Stimulated activated CD8-positive, alpha-beta memory T cell treated with anti-CD3 and anti-CD28 coated beads, Interleukin-4, amount 100 ng/mL, for 24 hours (primary cell): ENCODE results near the gene GABRR1.
"Not testable (repeated sequence)": the region's sequence is repeated elsewhere in the genome, so short reads cannot be mapped to it uniquely, and the experiment has no call there.

Experiments
- DNase-seq: peaks from one replicate; pipeline ENCODE4 v3.0.0-alpha.2; 2020; ENCODE audit warnings: low read depth

The GABRR1 gene

DNA sequence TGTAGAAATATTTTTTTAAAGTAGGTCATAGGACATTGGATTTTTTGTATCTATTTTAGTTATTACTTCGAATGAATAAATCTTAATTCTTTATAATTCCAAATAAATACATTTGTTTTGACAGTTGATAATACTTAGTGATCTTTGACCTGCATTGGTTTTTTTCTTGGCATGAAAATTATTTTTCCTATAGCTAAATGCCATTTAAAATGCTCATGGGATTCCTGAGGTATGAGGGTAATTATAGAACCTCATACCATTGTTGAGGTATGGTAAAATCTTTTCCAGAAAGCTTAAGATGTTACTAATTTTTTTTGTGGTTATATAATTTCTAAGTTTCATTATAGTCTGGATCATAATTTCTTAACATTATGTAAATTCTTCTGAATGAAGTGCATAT is 63.0 kb downstream of the GABRR1 start:
- no peak for DNase-seq

DNA sequence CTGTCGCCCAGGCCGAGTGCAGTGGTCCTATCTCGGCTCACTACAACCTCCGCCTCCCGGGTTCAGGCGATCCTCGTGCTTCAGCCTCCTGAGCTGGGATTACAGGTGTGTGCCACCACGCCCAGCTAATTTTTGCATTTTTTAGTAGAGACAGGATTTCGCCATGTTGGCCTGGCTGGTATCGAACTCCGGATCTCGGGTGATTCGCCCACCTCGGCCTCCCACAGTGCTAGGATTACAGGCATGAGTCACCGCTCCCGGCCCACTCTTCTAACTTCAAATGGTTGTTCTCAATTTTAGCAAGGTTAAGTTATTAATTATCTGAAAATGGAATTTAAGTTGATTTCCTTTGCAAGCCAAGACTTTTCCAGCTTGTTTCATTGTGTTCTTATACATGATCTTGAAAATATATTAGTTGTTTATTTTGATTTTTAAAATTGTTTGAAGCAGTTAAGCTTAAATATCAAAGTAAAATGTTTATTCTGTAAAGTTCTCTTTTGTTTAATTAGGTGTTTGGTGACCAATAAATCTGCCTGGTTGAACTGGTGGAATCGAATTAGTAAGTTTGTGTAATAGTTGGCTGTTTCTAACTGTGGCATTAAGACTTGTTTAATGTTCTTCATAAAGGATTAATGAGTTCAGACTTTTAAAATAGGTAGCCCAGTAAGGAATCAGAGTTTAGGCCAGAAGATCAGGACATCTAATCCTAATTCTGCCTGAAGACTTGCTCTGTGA is 69.0 kb downstream of the GABRR1 start:
- peak; percentile 11 for DNase-seq

DNA sequence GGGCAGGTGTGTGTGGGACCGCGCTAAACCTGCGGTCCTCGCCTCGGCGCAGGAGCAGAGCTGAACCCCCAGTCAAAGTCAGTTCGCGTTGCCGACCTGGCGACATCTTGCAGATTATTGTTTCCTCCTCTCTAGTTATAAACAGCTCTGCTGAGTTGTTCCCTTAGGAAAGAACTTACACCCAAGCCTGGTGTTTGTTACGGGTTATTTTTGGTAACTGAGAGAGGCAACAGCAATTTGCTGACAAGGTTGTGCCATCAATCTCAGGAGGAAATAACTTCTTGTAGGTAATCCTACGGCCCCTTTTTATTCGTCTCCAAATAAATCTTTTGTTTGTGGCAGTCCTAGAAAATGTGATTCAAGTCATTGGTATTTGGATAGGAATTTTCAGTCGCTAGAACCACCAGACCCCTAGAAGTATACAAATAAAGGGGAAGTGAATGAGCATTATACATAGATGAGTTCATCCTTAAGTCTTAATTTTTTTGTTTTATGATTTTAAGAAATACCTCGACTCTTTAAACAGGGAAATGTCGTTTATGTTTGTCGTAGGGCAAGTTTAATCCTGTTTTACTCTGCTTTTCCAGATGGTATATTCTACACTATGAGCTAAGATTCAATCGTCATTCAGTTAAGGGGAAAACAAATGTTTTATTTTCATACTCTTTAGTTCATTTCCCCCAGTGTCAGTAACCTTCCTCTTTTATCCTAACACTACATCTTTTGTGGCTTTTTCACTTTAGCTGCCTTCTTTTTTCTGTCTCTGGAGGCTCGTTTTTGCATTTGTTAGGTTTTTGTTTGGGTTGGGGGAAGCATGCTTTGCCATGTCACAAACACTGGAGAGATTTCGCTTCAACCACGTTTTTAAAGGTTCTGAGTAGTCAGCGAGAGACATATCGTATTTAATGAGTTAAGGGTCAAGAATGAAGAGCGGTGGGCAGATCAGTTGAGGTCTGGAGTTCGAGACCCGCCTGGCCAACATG is 70.1 kb downstream of the GABRR1 start:
- DNase-seq: no peak

DNA sequence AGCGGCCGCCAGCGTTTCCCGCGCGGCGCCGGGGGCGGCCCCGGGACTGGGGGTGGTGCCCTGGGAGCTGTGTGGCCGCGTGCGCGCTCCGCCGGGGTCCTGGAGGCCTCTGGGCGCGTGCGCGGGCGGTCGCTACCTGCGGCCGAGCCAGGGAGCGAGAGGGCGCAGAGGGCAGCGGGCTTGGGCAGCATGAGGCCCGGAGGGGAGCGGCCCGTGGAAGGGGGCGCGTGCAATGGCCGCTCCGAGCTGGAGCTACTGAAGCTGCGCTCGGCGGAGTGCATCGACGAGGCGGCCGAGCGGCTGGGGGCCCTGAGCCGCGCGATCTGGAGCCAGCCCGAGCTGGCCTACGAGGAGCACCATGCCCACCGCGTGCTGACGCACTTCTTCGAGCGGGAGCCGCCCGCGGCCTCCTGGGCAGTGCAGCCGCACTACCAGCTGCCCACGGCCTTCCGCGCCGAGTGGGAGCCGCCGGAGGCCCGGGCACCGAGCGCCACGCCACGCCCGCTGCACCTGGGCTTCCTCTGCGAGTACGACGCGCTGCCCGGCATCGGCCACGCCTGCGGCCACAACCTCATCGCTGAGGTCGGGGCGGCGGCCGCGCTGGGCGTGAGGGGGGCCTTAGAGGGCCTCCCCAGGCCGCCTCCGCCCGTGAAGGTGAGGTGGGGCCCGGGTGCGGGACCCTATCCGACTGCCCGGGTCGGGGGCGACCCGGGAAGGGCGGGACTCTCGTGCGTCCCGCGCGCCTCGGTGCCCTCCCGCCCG is 71.0 kb downstream of the GABRR1 start, which contains the start of gene PM20D2:
Gene PM20D2 (plus strand): TSS at position 100 of the 762 bp plus-strand sequence. CDS start 90 bp downstream, at position 190.
- peak; percentile 58 for DNase-seq

DNA sequence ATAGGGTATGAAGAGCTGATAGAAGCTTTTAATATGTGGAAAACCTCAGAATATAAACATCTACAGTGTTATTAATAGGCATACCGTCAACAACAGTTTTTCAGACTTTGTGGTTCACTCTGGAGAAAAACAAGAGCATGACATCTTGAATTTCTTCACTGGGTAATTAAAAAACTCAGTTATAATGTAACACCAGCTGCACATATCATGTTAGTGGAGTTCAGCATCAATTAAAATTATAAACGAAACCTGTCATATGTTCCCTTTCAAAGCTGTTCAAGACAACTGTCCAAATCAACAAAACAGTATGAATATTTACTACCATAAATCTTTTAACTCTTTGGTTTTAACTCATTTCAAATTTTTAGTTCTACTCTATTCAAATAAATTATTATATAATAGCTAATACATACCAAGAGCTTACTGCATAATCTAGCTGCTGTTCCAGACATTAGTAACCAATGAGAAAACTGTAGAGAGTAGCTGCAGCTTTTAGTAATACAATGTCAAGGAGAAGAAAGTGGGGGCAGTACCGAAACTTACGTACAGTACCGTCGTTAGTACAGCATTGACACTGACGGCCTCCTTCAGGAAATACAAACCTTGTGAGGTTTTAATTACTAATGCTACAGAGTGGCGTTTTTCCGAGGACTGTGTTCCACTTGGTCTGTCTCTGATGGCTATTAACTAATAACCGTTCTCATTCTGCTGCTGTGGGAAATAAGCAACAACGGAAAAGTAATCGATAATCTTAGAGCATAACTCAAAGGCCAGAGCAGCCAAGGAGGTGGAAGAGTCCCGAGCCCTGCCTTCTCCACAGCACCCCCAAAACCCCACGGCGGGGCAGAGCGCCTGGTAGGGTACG is 71.8 kb downstream of the GABRR1 start:
- DNase-seq: peak; percentile 4

DNA sequence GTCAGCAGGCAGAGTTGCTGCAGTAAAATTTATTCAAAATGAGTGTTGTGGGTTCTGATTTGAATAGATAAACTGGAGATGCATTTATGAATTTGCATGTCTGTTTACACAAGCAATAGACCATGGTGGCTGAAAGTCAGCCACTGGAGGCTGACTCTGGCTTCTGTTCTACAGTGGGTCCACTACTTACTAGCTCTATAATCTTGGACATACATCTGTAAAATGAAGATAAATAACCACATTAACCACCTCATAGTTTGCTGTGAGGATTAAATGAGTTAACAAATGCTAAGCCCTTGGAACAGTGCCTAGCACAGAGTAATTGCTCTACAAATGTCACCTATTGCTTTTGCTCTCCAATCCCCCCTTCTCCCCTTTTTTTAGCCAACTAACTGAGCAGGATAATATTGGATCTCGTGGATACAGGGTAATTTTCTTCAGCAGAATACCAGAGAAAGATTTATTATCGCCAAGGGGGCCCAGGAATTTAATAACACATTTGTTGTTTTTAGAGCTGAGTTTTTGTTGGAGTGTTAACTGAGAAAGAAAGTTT is 72.7 kb downstream of the GABRR1 start:
- DNase-seq: no peak

DNA sequence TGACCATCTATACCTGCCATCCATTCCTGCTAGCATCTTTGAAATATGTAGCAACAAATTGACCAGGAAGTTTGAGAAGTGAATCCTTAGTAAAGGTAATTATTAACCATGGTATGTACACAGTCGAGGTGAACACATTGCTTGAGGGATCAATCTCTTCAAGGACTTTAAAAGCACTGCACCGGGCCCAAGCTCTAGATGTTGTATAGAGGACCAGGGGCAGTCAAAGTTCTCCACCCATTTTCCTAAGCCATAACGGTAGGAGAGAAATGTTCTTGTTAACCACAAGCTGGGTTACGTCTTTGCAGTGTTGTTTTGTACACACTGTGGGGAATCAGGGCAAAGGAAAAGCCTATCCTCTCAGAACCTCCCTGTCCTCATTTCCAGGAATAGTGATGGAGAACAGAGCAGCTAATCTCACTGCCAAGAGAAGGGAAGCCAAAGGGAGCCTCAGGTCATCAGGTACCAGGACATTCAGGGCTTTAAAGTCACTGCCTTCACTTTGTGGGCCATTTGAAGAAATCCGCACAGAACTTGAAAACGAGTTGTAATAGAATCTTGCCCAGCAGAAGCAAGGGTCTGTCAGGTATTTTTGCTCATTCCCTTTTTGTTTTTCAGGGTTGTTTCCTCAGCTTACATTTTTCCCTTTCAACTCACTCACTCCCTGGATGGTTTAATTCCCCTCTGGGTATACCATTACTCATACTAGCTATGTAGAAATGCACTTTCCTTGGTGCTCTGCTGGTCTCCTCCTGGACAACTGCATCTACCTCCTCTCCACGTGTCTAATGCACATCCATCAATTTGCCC is 76.6 kb downstream of the GABRR1 start:
- no peak for DNase-seq

DNA sequence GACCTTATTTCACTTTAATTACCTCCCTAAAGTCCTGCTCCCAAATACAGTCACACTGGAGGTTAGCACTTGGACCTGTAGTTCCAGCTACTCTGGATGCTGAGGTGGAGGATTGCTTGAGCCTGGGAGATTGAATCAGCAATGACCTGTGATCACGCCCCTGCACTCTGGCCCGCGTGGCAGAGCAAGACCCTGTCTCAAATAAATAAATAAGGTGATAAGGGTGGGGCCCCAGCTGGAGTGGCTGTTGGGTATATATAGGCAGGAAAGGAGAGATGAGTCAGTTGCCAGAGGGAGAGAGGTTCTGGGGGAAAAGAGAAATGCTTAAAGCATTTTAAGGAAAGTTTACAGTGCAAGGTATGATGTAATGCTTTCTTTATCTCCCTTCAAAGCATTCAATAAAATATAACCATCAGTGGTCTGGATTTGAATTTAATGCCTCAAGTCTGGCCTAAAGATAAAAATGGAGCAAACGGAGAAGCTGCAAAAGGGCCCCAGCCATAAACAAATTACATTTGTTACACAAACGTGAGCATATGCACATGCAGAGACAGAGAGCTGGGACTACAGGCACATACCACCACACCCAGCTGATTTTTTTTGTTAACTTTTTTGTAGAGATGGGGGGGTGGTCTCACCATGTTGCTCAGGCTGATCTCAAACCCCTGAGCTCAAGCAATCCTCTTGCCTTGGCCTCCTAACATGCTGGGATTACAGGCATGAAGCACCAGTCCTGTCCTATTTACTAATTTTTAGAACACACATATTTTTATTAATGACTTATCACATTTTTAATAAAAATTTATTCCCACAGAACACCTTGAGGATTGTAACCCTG is 77.4 kb downstream of the GABRR1 start:
- no peak for DNase-seq

DNA sequence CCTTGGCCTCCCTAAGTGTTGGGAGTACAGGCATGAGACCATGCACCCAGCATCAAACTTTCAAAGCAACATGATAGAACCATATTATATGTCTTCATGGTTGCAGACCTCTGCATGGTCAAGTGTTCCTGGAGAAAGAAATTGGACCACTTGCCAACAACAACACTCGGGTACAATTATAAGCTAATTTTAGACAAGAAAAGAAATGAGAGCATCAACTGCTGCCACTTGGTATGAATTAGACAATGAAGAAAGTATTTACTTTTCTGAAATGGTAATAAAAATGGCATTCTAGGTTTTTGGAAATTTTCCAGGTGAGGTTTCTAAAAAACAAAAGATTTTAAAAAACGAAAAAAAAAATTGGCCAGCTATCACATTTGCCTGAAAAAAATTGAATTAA is 79.0 kb downstream of the GABRR1 start:
- no peak for DNase-seq

DNA sequence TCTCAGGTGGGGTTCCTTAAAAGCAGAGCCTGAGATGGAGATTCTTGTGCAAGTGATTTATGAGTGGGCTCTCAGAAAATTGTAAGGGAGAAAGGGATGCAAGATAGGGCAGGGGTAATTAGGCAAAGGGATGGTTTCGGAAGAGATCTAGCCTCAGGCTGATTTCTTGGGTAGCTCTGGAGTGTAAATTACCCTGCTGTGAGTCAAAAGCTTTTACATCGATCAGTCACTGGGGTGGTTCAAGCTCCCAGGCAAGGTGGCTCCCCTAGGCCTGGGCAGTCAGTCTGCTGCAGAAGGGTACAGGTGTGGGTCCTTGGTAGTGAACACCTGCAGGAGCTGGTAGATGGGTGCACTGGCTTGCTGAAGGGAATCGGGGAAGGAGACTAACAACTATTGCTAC is 82.4 kb downstream of the GABRR1 start:
- no peak for DNase-seq

DNA sequence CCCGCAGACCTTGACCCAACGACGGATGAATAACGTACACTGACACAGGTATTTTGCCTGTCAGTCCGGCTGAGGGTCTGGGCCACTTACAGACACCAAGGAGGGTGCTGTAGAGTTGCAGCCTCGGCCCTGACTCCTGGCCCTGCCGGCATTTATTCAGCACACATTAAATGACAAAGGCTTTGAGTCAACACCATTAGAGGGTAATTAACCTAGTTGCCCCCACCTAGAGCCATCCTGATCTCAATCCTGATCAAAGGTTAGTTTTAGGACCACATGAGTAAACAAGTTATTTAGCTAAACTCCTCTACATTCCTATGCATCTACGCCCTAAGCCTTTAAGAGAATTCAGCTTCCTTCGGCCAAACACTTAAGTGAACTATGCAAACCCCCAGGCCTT is 83.2 kb downstream of the GABRR1 start:
- DNase-seq: no peak

DNA sequence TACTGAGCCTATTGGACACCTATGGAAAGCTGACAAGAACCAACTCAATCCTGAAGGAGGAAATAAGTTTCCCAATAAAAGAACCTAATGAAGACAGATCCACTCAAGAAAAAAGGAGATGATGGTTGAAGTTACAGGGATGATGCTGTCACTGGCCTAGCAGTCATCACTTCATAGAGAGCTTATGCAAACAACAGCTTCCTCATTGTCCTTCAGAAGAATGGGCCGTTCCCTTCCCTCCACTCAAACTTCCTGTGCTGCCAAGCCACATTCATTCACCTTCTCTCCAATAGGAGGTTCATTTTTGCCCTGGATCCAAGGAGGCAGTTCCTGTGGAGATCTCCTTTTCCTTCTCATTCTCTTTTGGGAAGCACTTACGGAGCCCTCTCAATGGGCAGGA is 85.1 kb downstream of the GABRR1 start:
- DNase-seq: no peak

DNA sequence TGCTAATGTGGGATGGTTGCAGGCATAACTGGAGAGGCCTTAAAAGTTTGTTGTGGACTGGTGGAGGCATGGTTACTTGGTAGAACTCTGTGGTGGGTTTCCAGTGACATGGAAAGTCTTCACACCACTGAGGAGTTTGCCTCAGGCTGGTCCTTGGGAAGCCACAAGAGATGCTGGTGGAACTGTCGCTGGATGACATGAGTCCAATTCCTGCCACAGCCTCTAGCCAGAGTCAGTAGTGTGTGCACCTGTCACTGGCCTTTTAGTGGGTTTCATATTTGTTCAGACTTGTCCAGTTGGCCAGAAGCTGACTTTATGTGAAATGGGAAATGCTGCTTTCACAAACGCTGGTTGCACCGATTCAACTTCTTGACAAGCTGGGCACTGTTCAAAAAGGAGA is 85.6 kb downstream of the GABRR1 start:
- DNase-seq: no peak

DNA sequence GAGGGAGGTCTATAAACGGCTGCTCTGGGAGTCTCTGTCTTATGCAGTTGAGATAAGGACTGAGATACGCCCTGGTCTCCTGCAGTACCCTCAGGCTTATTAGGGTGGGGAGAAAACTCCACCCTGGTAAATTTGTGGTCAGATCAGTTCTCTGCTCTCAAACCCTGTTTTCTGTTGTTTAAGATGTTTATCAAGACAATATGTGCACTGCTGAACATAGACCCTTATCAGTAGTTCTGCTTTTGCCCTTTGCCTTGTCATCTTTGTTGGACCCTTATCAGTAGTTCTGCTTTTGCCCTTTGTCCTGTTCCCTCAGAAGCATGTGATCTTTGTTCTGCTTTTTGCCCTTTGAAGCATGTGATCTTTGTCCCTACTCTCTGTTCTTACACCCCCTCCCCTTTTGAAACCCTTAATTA is 88.9 kb downstream of the GABRR1 start:
- DNase-seq: not testable (repeated sequence)
